ENCODE data around the gene PRKAB2.
"Not testable (repeated sequence)": the region's sequence is repeated elsewhere in the genome, so short reads cannot be mapped to it uniquely, and the experiment has no call there.

PRKAB2 gene

DNA sequence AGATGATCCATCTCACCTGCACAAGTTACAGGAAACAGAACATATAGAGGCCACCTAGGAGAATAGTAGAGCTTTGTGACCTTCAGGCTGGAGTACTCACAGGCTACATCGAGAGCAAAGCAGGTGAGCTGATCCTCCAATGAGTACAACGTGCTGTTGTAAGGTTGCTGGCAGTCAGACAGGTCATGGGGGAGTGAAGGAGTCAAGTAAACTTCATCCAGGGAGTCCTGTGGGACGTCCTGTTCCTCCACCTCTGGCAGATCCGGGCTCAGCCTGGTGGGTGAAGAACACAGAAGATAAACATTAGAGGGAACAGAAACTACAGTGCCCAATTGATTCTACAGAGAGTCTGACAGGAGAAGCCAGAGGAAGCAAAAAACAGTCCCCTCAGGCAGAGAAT, 62.5 kb downstream of the PRKAB2 start:
- no peak for DNase-seq (ENCODE audit: low read depth)

GRCh38 chr1:147109041-147109440, 63.2 kb downstream of the PRKAB2 start:
- no peak for DNase-seq (ENCODE audit: low read depth)

DNA sequence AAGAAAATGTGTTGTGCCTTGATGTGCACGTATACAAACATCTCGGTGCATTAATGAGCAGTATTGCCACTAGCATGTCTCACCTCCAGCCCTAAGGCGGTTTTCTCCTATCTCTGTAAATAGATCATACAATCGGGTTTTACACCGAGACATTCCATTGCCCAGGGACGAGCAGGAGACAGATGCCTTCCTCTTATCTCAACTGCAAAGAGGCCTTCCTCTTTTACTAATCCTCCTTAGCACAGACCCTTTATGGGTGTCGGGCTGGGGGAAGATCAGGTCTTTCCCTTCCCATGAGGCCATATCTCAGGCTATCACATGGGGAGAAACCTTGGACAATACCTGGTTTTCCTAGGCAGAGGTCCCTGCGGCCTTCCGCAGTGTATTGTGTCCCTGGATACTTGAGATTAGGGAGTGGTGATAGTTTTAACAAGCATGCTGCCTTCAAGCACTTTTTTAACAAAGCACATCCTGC, 65.8 kb downstream of the PRKAB2 start:
- not testable (repeated sequence) for DNase-seq (ENCODE audit: low read depth)

DNA sequence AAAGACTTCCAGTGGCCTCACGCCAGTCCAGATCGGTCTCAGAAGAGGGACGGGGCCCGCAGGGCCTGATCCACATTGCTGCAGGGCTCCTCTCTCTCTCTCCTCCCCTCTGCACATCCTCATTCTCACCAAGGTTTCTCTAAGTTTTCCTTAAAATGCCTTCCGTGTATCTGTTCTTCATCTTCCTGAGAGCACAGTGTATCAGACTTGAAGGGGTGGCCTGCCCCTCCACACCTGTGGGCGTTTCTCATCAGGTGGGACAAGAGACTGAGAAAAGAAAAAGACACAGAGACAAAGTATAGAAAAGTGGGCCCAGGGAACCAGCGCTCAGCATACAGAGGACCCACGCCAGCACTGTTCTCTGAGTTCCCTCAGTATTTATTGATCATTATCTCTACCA, 66.4 kb downstream of the PRKAB2 start:
- DNase-seq (ENCODE audit: low read depth): no peak

All from activated T-cell treated with anti-CD3 and anti-CD28 coated beads for 48 hours (primary cell).